H9 (cell line): ENCODE measurements around the gene C7. TPM values are rescaled to one million over a fixed set of nuclear protein-coding genes. Genes with fewer than 3 reads are reported as not detected.

Experiments used
- DNase-seq: peaks from one replicate; pipeline ENCODE4 v3.0.0-alpha.2; 2017
- H2AFZ ChIP-seq: one replicate; pipeline ENCODE4 v1.6.1; 2013; ENCODE audit warnings: mild to moderate bottlenecking, low read length, control low read depth, moderate library complexity
- H2AK5ac ChIP-seq: 2 replicates; pipeline ENCODE4 v1.6.1; 2013; ENCODE audit warnings: low read length, control low read depth, mixed read lengths; ENCODE audit not compliant: insufficient read length
- H2BK120ac ChIP-seq: one replicate; pipeline ENCODE4 v1.6.1; 2013; ENCODE audit warnings: low read depth, mild to moderate bottlenecking, low read length, control low read depth, inconsistent platforms; ENCODE audit not compliant: poor library complexity, severe bottlenecking
- H2BK12ac ChIP-seq: 2 replicates; pipeline ENCODE4 v1.6.1; 2013; ENCODE audit warnings: low read length, control low read depth, mixed read lengths, low read depth; ENCODE audit not compliant: insufficient read length
- H2BK15ac ChIP-seq: 2 replicates; pipeline ENCODE4 v1.6.1; 2013; ENCODE audit warnings: low read depth, low read length, control low read depth
- H2BK20ac ChIP-seq: one replicate; pipeline ENCODE4 v1.6.1; 2013; ENCODE audit warnings: low read depth, mild to moderate bottlenecking, low read length, control low read depth, inconsistent platforms; ENCODE audit not compliant: poor library complexity, severe bottlenecking
- H2BK5ac ChIP-seq: 2 replicates; pipeline ENCODE4 v1.6.1; 2013; ENCODE audit warnings: low read length, control low read depth, mixed read lengths; ENCODE audit not compliant: insufficient read length
- H3K14ac ChIP-seq: 2 replicates; pipeline ENCODE4 v1.6.1; 2013; ENCODE audit warnings: low read length, control low read depth; ENCODE audit not compliant: insufficient read depth
- H3K18ac ChIP-seq: 2 replicates; pipeline ENCODE4 v1.6.1; 2013; ENCODE audit warnings: low read depth, mild to moderate bottlenecking, mixed read lengths, low read length, control low read depth; ENCODE audit not compliant: insufficient read length
- H3K23ac ChIP-seq: 2 replicates; pipeline ENCODE4 v1.6.1; 2013; ENCODE audit warnings: low read length, control low read depth, mixed read lengths, low read depth; ENCODE audit not compliant: insufficient read length
- H3K23me2 ChIP-seq: 2 replicates; pipeline ENCODE4 v1.6.1; 2013; ENCODE audit warnings: low read depth, mild to moderate bottlenecking, mixed read lengths, low read length, control low read depth; ENCODE audit not compliant: insufficient read length, poor library complexity, severe bottlenecking
- H3K27ac ChIP-seq: 2 replicates; pipeline ENCODE4 v1.5.1; 2013; ENCODE audit warnings: low read length, control low read depth, mixed read lengths, low read depth; ENCODE audit not compliant: insufficient read length
- H3K27me3 ChIP-seq: 2 replicates; pipeline ENCODE4 v1.6.1; 2013; ENCODE audit warnings: low read length, control low read depth, inconsistent platforms; ENCODE audit not compliant: insufficient read depth
- H3K4ac ChIP-seq: 2 replicates; pipeline ENCODE4 v1.6.1; 2013; ENCODE audit warnings: low read depth, mild to moderate bottlenecking, control low read depth, inconsistent platforms, low read length, moderate library complexity
- H3K4me1 ChIP-seq: 2 replicates; pipeline ENCODE4 v1.6.1; 2013; ENCODE audit warnings: low read length, control low read depth, inconsistent platforms; ENCODE audit not compliant: insufficient read depth
- H3K4me2 ChIP-seq: 2 replicates; pipeline ENCODE4 v1.6.1; 2013; ENCODE audit warnings: low read length, control low read depth, mixed read lengths; ENCODE audit not compliant: insufficient read length, insufficient read depth
- H3K56ac ChIP-seq: 2 replicates; pipeline ENCODE4 v1.6.1; 2013; ENCODE audit warnings: low read depth, mild to moderate bottlenecking, mixed read lengths, low read length, control low read depth; ENCODE audit not compliant: insufficient read length
- H3K79me1 ChIP-seq: 2 replicates; pipeline ENCODE4 v1.6.1; 2013; ENCODE audit warnings: low read depth, mild to moderate bottlenecking, moderate library complexity, low read length, control low read depth, inconsistent platforms; ENCODE audit not compliant: insufficient read depth, poor library complexity, severe bottlenecking
- H3K79me2 ChIP-seq: 2 replicates; pipeline ENCODE4 v1.6.1; 2013; ENCODE audit warnings: low read length, control low read depth, inconsistent platforms; ENCODE audit not compliant: insufficient read depth
- H3K9ac ChIP-seq: 2 replicates; pipeline ENCODE4 v1.6.1; 2013; ENCODE audit warnings: low read length, control low read depth, mixed read lengths; ENCODE audit not compliant: insufficient read length; ENCODE audit errors: extremely low read depth
- H3K9me3 ChIP-seq: one replicate; pipeline ENCODE4 v1.6.1; 2013; ENCODE audit warnings: low read depth, low read length, inconsistent platforms; ENCODE audit not compliant: control insufficient read depth
- H3T11ph ChIP-seq: one replicate; pipeline ENCODE4 v1.6.1; 2013; ENCODE audit warnings: mild to moderate bottlenecking, low read length, control low read depth, inconsistent platforms
- H4K20me1 ChIP-seq: one replicate; pipeline ENCODE4 v1.6.1; 2013; ENCODE audit not compliant: control insufficient read depth, insufficient read length, insufficient read depth
- H4K5ac ChIP-seq: 2 replicates; pipeline ENCODE4 v1.6.1; 2013; ENCODE audit warnings: low read depth, mild to moderate bottlenecking, mixed read lengths, low read length, control low read depth; ENCODE audit not compliant: insufficient read length
- H4K8ac ChIP-seq: replicated peaks from 2 replicates; pipeline ENCODE4 v1.6.1; 2013; ENCODE audit warnings: low read length, control low read depth, mixed read lengths, low read depth; ENCODE audit not compliant: insufficient read length
- H4K91ac ChIP-seq: 2 replicates; pipeline ENCODE4 v1.6.1; 2013; ENCODE audit warnings: low read depth, mild to moderate bottlenecking, moderate library complexity, mixed read lengths, low read length, control low read depth; ENCODE audit not compliant: insufficient read length
- H3K27ac Mint-ChIP-seq, 3 experiments: 2 replicates in 2 of 3; 3 replicates in 1 of 3; pipeline ENCODE4 v1.8.0; 2020 to 2021; ENCODE audit warnings: mixed read lengths in 3 of 3, mild to moderate bottlenecking in 1 of 3, moderate library complexity in 1 of 3
- H3K27me3 Mint-ChIP-seq: 2 replicates; pipeline ENCODE4 v1.8.0; 2021; ENCODE audit warnings: low read depth, mild to moderate bottlenecking, moderate library complexity, mixed read lengths
- H3K36me3 Mint-ChIP-seq, 3 experiments: 2 replicates in 2 of 3; 3 replicates in 1 of 3; pipeline ENCODE4 v1.8.0; 2020 to 2021; ENCODE audit warnings: low read depth in 3 of 3, mixed read lengths in 3 of 3; ENCODE audit not compliant: insufficient read depth in 1 of 3
- H3K4me1 Mint-ChIP-seq, 2 experiments: 2 replicates each; pipeline ENCODE4 v1.8.0; 2020; ENCODE audit warnings: mixed read lengths in 2 of 2
- H3K4me3 Mint-ChIP-seq, 2 experiments: 2 replicates in 1 of 2; 3 replicates in 1 of 2; pipeline ENCODE4 v1.8.0; 2020 to 2021; ENCODE audit warnings: mild to moderate bottlenecking in 2 of 2, mixed read lengths in 2 of 2, moderate library complexity in 1 of 2
- H3K9me3 Mint-ChIP-seq, 2 experiments: 2 replicates in 1 of 2; 3 replicates in 1 of 2; pipeline ENCODE4 v1.8.0; 2020; ENCODE audit warnings: mild to moderate bottlenecking in 2 of 2, mixed read lengths in 2 of 2, moderate library complexity in 1 of 2
- CTCF ChIP-seq: fragments of 200-600 bp; sonication (generic); conservative IDR thresholded peaks from 3 replicates; pipeline ENCODE4 v1.8.0; 2021; ENCODE audit warnings: antibody characterized with exemption, mild to moderate bottlenecking
- WGBS: extraction: QIAGEN DNeasy Blood & Tissue Kit; methylation state at CpG from one replicate; pipeline ENCODE4 v1.1.7; 2013; ENCODE audit warnings: missing lambda C conversion rate, low lambda C conversion rate, mixed read lengths; ENCODE audit not compliant: insufficient read length; ENCODE audit errors: extremely low coverage; 5-methylcytosine and 5-hydroxymethylcytosine counted together
- total RNA-seq: library from RNA; stranded (reverse); gene quantifications from 2 replicates; pipeline ENCODE4 v1.2.1, GENCODE V29; 2021

Gene C7
- total RNA-seq, 1 experiment from 2014 or later = 0.52 TPM

- Histone ChIP-seq H3K4me2 (no peak overlapping the region), H3T11ph (no peak overlapping the region), H3K56ac (no peak overlapping the region), H3K9ac (no peak overlapping the region), H3K27ac (no peak overlapping the region), H4K91ac (no peak overlapping the region), H3K4ac (no peak overlapping the region), H2AFZ (no peak overlapping the region), H3K27me3 (no peaks in the 10 kb centered on the region), H3K23me2 (no peaks in the 10 kb centered on the region), H4K20me1 (no peaks in the 10 kb centered on the region), H3K9me3 (no peaks in the 10 kb centered on the region), H3K18ac (no peak overlapping the region), H2BK120ac (no peak overlapping the region), H3K79me1 (no peaks in the 10 kb centered on the region), H3K79me2 (no peaks in the 10 kb centered on the region), H4K8ac (no peak overlapping the region), H2BK20ac (no peak overlapping the region), H3K4me1 (no peaks in the 10 kb centered on the region), H2BK5ac (no peak overlapping the region), H2BK12ac (no peak overlapping the region), H3K14ac (no peak overlapping the region), H2BK15ac (no peak overlapping the region), H3K23ac (no peak overlapping the region), H2AK5ac (no peak overlapping the region), H4K5ac (no peak overlapping the region)
- Mint-ChIP-seq H3K4me1 (no peaks in the 10 kb centered on the region), H3K4me3 (no peak overlapping the region), H3K27me3 (no peaks in the 10 kb centered on the region; the same call in 1 of the 2 replicates), H3K9me3 (no peaks in the 10 kb centered on the region; a peak in 2 of 5 replicates), H3K27ac (no peak overlapping the region), H3K36me3 (no peaks in the 10 kb centered on the region)
- no CpG with 5 or more reads among the region's 5 CpGs for WGBS
- TF ChIP-seq CTCF = no peak
- DNase-seq = no peak
Observed at GRCh38 chr5:40991981-40992559, 82.8 kb downstream of the C7 start.
